CD4-positive, alpha-beta T cell (primary cell): Measurements from ENCODE around the gene DVL2. TPM values are rescaled to one million over a fixed set of nuclear protein-coding genes. Genes with fewer than 3 reads are reported as not detected.

Experiments used
- ATAC-seq: fragments of 200-7000 bp; cut with Tn5 transposase; one replicate; pipeline ENCODE4 v1.10.0; 2022; ENCODE audit warnings: mild to moderate bottlenecking; ENCODE audit not compliant: poor library complexity
- CTCF ChIA-PET: fragments of 350-600 bp; sonication (Branson Sonifier 250); formaldehyde crosslinking; loops from one replicate; lab custom pipeline; 2021; ENCODE audit warnings: antibody characterized with exemption, inconsistent platforms; lab: Charles Lee
- POLR2A ChIA-PET: fragments of 350-600 bp; sonication (Branson Sonifier 250); formaldehyde crosslinking; loops from one replicate; lab custom pipeline; 2021; ENCODE audit warnings: antibody characterized with exemption, inconsistent platforms; lab: Charles Lee
- DNase-seq, 14 experiments: peaks; one replicate each; pipeline ENCODE4 v3.0.0-alpha.2; 2013 to 2020; ENCODE audit warnings: mixed read lengths in 2 of 14
- H3K27ac ChIP-seq, 2 donors: one replicate each; pipeline versions ENCODE4 v1.5.1 to v1.7.0; 2013; ENCODE audit warnings: low read length in 2 of 2, low read depth in 1 of 2, mild to moderate bottlenecking in 1 of 2
- H3K27me3 ChIP-seq, 2 experiments: 1 replicate in 1 of 2; 2 replicates in 1 of 2; pipeline versions ENCODE4 v1.6.1 to v1.7.0; 2013; ENCODE audit warnings: low read length in 2 of 2, control low read depth in 1 of 2, mild to moderate bottlenecking in 1 of 2, moderate library complexity in 1 of 2; ENCODE audit not compliant: insufficient read depth in 2 of 2, control insufficient read depth in 1 of 2
- H3K36me3 ChIP-seq: one replicate; pipeline ENCODE4 v1.6.1; 2013; ENCODE audit warnings: low read length, control low read depth; ENCODE audit not compliant: insufficient read depth
- H3K4me1 ChIP-seq: one replicate; pipeline ENCODE4 v1.6.1; 2013; ENCODE audit warnings: low read length, control low read depth; ENCODE audit not compliant: insufficient read depth
- H3K4me3 ChIP-seq: one replicate; pipeline ENCODE4 v1.5.1; 2013; ENCODE audit warnings: mild to moderate bottlenecking, low read length, moderate library complexity
- H3K9me3 ChIP-seq, 2 experiments: 1 replicate in 1 of 2; 2 replicates in 1 of 2; pipeline versions ENCODE4 v1.6.1 to v1.7.0; 2013; ENCODE audit warnings: low read length in 2 of 2, mild to moderate bottlenecking in 2 of 2, control low read depth in 1 of 2, moderate library complexity in 1 of 2; ENCODE audit not compliant: control insufficient read depth in 1 of 2, insufficient read depth in 1 of 2
- H3K27ac Mint-ChIP-seq: one replicate; pipeline ENCODE4 v1.8.0; 2020; ENCODE audit warnings: mixed read lengths
- H3K27me3 Mint-ChIP-seq: one replicate; pipeline ENCODE4 v1.8.0; 2021; ENCODE audit warnings: mixed read lengths
- H3K36me3 Mint-ChIP-seq: one replicate; pipeline ENCODE4 v1.8.0; 2021; ENCODE audit warnings: low read depth, mixed read lengths
- H3K4me1 Mint-ChIP-seq: one replicate; pipeline ENCODE4 v1.8.0; 2021; ENCODE audit warnings: low read depth, mixed read lengths
- H3K4me3 Mint-ChIP-seq: one replicate; pipeline ENCODE4 v1.8.0; 2020; ENCODE audit warnings: mild to moderate bottlenecking, mixed read lengths
- H3K9me3 Mint-ChIP-seq: one replicate; pipeline ENCODE4 v1.8.0; 2020; ENCODE audit warnings: mixed read lengths
- CTCF ChIP-seq: fragments of 200-600 bp; IDR thresholded peaks from one replicate; pipeline ENCODE4 v1.8.0; 2022; ENCODE audit warnings: antibody characterized with exemption, mild to moderate bottlenecking
- intact Hi-C, 2 experiments: fragments of 100-400 bp; cut with DNase I in 1 of 2; cut with micrococcal nuclease in 1 of 2; formaldehyde crosslinking; loops; one replicate each; pipeline versions ENCODE4 v1.15.1 to v1.9.0; 2023 to 2025; cut with DNase I, micrococcal nuclease
- polyA plus RNA-seq, 2 donors: library from polyadenylated mRNA; unstranded; fragments of 120-200 nt; gene quantifications; one replicate each; pipeline ENCODE4 v1.2.1, GENCODE V29; 2013
- total RNA-seq, 174 experiments: library from RNA in 2 of 174; stranded (reverse) in 2 of 174; gene quantifications; one replicate each; pipeline ENCODE4 v1.2.3 and lab custom pipeline; 2021 to 2026

DVL2 gene
- total RNA-seq (10 to 100 TPM; 40.9 to 41.3 TPM), total RNA-seq (lab: John Stamatoyannopoulos, UW) (33.3 to 92.9 (median 70.5) reads per million in 172 experiments)
- 25.2 TPM for polyA plus RNA-seq (2013, experiment 1 of 2)
- polyA plus RNA-seq (2013, experiment 2 of 2): 24.7 TPM

GRCh38 chr17:7234083-7234951 is at the start of gene DVL2:
Gene DVL2 (minus strand): TSS chr17:7234517. CDS start chr17:7234262, 255 bp downstream.
- peaks cover 35% of the 10 kb centered on the region for H3K36me3 ChIP-seq
- DNase-seq: peak; percentile 89 to 97 (median 92)
- H3K27me3 Mint-ChIP-seq: no peaks in the 10 kb centered on the region

GRCh38 chr17:7283471-7284216 is 49.3 kb upstream of the DVL2 start:
- intact Hi-C loops: loop anchor here in 1 of 2 experiments (5.0 kb wide), 1 partner anchor 236 kb away; no protein-coding TSS in a partner anchor

More at GRCh38 chr17:7234083-7234951, at the start of gene DVL2:
- Histone ChIP-seq H3K27ac (peak within 1 kb of the TSS; percentile 61 to 81), H3K4me3 (peak within 1 kb of the TSS; percentile 97), H3K4me1 (peaks cover 60% of the 10 kb centered on the region), H3K27me3 (no peaks in the 10 kb centered on the region), H3K9me3 (no peaks in the 10 kb centered on the region)
- ChIA-PET CTCF (interaction anchor here (1.0 to 3.5 kb wide), 3 partner anchors 14 to 62 kb away, joined by 4 to 19 read pairs (median 6); partner anchors contain the start of genes ACADVL and DLG4), POLR2A (interaction anchor here (0.7 to 17.0 kb wide), 15 partner anchors 9 to 452 kb away, joined by 3 to 234 read pairs (median 4); partner anchors contain the start of genes ACADVL, ACAP1, CTDNEP1 and DLG4)
- H3K9me3 Mint-ChIP-seq: no peaks in the 10 kb centered on the region
- TF ChIP-seq CTCF: no peak
- peak within 1 kb of the TSS; percentile 92 for H3K27ac Mint-ChIP-seq
- H3K36me3 Mint-ChIP-seq: peaks cover 66% of the 10 kb centered on the region
- H3K4me1 Mint-ChIP-seq: peaks cover 46% of the 10 kb centered on the region
- H3K4me3 Mint-ChIP-seq: peak within 1 kb of the TSS; percentile 94
- peak; percentile 56 for ATAC-seq
- intact Hi-C loops: loop anchor here (1.0 to 10.0 kb wide), 2 partner anchors 29 to 610 kb away; no protein-coding TSS in a partner anchor

More at GRCh38 chr17:7283471-7284216, 49.3 kb upstream of the DVL2 start:
- H3K4me1 ChIP-seq: peaks cover 28% of the 10 kb centered on the region
- ChIA-PET POLR2A (interaction anchor here (1.3 to 1.8 kb wide), 2 partner anchors 10 to 53 kb away, joined by 3 to 6 read pairs; partner anchors contain the start of gene ACAP1), CTCF (interaction anchor here (1.8 kb wide), 1 partner anchor 13 kb away, joined by 13 read pairs; no protein-coding TSS in a partner anchor)
- no peak overlapping the region for H3K4me3 ChIP-seq
- peaks cover 51% of the 10 kb centered on the region for H3K27me3 Mint-ChIP-seq
- no peak overlapping the region for H3K27ac Mint-ChIP-seq
- no peaks in the 10 kb centered on the region for H3K36me3 ChIP-seq
- no peaks in the 10 kb centered on the region for H3K36me3 Mint-ChIP-seq
- H3K9me3 Mint-ChIP-seq: no peaks in the 10 kb centered on the region
- DNase-seq (no peak), ATAC-seq (no peak)
- no peak overlapping the region for H3K4me3 Mint-ChIP-seq
- TF ChIP-seq CTCF: no peak
- H3K27me3 ChIP-seq: peaks cover 38 to 47% of the 10 kb centered on the region in 2 experiments
- H3K9me3 ChIP-seq: peaks cover 0 to 9% of the 10 kb centered on the region in 2 experiments
- peaks cover 26% of the 10 kb centered on the region for H3K4me1 Mint-ChIP-seq
- no peak overlapping the region for H3K27ac ChIP-seq
